Trophoblast cell (in vitro differentiated cells and primary cell): Measurements from ENCODE around the gene SREBF1.

Experiments used
- DNase-seq, 2 donors: peaks; one replicate each; pipeline ENCODE4 v3.0.0-alpha.2; 2016
- H2AFZ ChIP-seq: 2 replicates; pipeline ENCODE4 v1.6.1; 2013; ENCODE audit warnings: low read length, moderate library complexity, mild to moderate bottlenecking; ENCODE audit not compliant: insufficient read depth, poor library complexity
- H2AK5ac ChIP-seq: 2 replicates; pipeline ENCODE4 v1.6.1; 2013; ENCODE audit warnings: mild to moderate bottlenecking, low read length
- H2BK120ac ChIP-seq: 2 replicates; pipeline ENCODE4 v1.6.1; 2013; ENCODE audit warnings: low read length, mild to moderate bottlenecking, moderate library complexity; ENCODE audit not compliant: insufficient read depth, poor library complexity
- H2BK12ac ChIP-seq: 2 replicates; pipeline ENCODE4 v1.6.1; 2013; ENCODE audit warnings: mild to moderate bottlenecking, low read length, moderate library complexity
- H2BK5ac ChIP-seq: 2 replicates; pipeline ENCODE4 v1.6.1; 2013; ENCODE audit warnings: low read length, low read depth, moderate library complexity, mild to moderate bottlenecking; ENCODE audit not compliant: poor library complexity
- H3K14ac ChIP-seq: 2 replicates; pipeline ENCODE4 v1.6.1; 2013; ENCODE audit warnings: mild to moderate bottlenecking, low read length
- H3K18ac ChIP-seq: 2 replicates; pipeline ENCODE4 v1.6.1; 2013; ENCODE audit warnings: mild to moderate bottlenecking, low read length
- H3K23ac ChIP-seq: 2 replicates; pipeline ENCODE4 v1.6.1; 2013; ENCODE audit warnings: low read length
- H3K27ac ChIP-seq: 2 replicates; pipeline ENCODE4 v1.5.1; 2013; ENCODE audit warnings: low read depth, mild to moderate bottlenecking, inconsistent platforms, low read length, moderate library complexity
- H3K27me3 ChIP-seq: 2 replicates; pipeline ENCODE4 v1.6.1; 2013; ENCODE audit warnings: inconsistent platforms, mild to moderate bottlenecking, low read length, moderate library complexity; ENCODE audit not compliant: insufficient read depth
- H3K36me3 ChIP-seq, 2 experiments: 1 replicate in 1 of 2; 2 replicates in 1 of 2; pipeline ENCODE4 v1.6.1; 2013; ENCODE audit warnings: low read length in 2 of 2, mild to moderate bottlenecking in 2 of 2, moderate library complexity in 1 of 2; ENCODE audit not compliant: insufficient read depth in 2 of 2, control insufficient read depth in 1 of 2
- H3K4ac ChIP-seq: 2 replicates; pipeline ENCODE4 v1.6.1; 2013; ENCODE audit warnings: low read depth, mild to moderate bottlenecking, low read length, moderate library complexity
- H3K4me1 ChIP-seq, 2 experiments: 1 replicate in 1 of 2; 2 replicates in 1 of 2; pipeline ENCODE4 v1.6.1; 2013; ENCODE audit warnings: low read length in 2 of 2, mild to moderate bottlenecking in 2 of 2, moderate library complexity in 1 of 2; ENCODE audit not compliant: insufficient read depth in 2 of 2, control insufficient read depth in 1 of 2
- H3K4me2 ChIP-seq: 2 replicates; pipeline ENCODE4 v1.6.1; 2013; ENCODE audit warnings: inconsistent platforms, mild to moderate bottlenecking, low read length, moderate library complexity
- H3K4me3 ChIP-seq: 2 replicates; pipeline ENCODE4 v1.5.1; 2013; ENCODE audit warnings: mild to moderate bottlenecking, low read depth, low read length, inconsistent platforms
- H3K79me1 ChIP-seq: one replicate; pipeline ENCODE4 v1.6.1; 2013; ENCODE audit warnings: low read length
- H3K79me2 ChIP-seq: 2 replicates; pipeline ENCODE4 v1.6.1; 2013; ENCODE audit warnings: low read length, mild to moderate bottlenecking; ENCODE audit not compliant: control insufficient read depth, insufficient read depth, poor library complexity
- H3K9ac ChIP-seq: 2 replicates; pipeline ENCODE4 v1.6.1; 2013; ENCODE audit warnings: mild to moderate bottlenecking, low read length
- H3K9me3 ChIP-seq: 2 replicates; pipeline ENCODE4 v1.6.1; 2013; ENCODE audit warnings: low read depth, mild to moderate bottlenecking, control low read depth, inconsistent platforms, low read length; ENCODE audit not compliant: insufficient read depth
- H4K12ac ChIP-seq: 2 replicates; pipeline ENCODE4 v1.6.1; 2013; ENCODE audit warnings: low read depth, mild to moderate bottlenecking, low read length, moderate library complexity
- H4K8ac ChIP-seq: 2 replicates; pipeline ENCODE4 v1.6.1; 2013; ENCODE audit warnings: low read depth, mild to moderate bottlenecking, low read length, moderate library complexity
- H4K91ac ChIP-seq: one replicate; pipeline ENCODE4 v1.6.1; 2013; ENCODE audit warnings: low read depth, mild to moderate bottlenecking, low read length, moderate library complexity
- WGBS: extraction: QIAGEN DNeasy Blood & Tissue Kit; methylation state at CpG from one replicate; pipeline ENCODE4 v1.1.7; 2013; ENCODE audit warnings: missing lambda C conversion rate; ENCODE audit not compliant: insufficient read length, insufficient coverage; ENCODE audit errors: extremely low coverage; 5-methylcytosine and 5-hydroxymethylcytosine counted together

Gene SREBF1

DNA sequence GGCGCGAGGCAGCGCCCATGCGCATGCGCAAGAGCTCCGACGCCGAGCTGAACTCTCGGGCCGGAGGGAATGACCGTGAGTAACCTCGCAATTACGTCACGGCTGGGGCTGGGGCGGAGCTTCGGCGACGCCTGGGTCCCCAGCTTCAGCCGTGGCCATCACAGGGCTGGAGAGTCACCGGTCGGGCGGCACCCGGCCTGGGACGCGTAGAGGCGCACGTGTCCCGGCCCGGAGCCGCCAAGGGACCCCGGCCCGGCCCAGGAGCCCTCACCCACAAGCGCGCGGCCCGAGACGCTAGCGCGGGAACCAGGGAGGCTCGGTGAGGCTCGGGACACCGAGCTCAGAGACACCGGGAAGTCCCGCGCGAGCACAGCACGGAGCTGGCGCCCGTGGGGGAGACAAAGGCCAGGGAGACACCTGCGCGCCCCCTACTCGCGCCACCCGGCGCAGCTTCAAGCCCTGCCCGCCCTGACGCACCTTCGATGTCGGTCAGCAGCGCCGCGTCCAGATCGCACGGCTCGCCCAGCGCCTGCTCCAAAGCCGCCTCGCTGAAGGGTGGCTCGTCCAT is 452 bp downstream of the SREBF1 start:
- Histone ChIP-seq H3K9ac (peak overlapping the region; percentile 97), H2AFZ (peak overlapping the region; percentile 53), H3K9me3 (no peaks in the 10 kb centered on the region), H3K18ac (peak overlapping the region; percentile 95), H2BK12ac (peak overlapping the region; percentile 76), H4K91ac (peak overlapping the region; percentile 98), H3K4ac (peak overlapping the region; percentile 69), H2AK5ac (peak overlapping the region; percentile 100), H3K4me1 (peaks cover 51 to 57% of the 10 kb centered on the region in 2 experiments), H3K23ac (no peak overlapping the region), H3K36me3 (peaks cover 5 to 8% of the 10 kb centered on the region in 2 experiments), H3K27ac (peak overlapping the region; percentile 94), H3K14ac (peak overlapping the region; percentile 99), H3K4me2 (peak overlapping the region; percentile 76), H2BK5ac (peak overlapping the region; percentile 91), H4K12ac (peak overlapping the region; percentile 90), H3K79me1 (peaks cover 50% of the 10 kb centered on the region), H4K8ac (peak overlapping the region; percentile 87), H3K27me3 (no peaks in the 10 kb centered on the region), H3K79me2 (peaks cover 33% of the 10 kb centered on the region), H2BK120ac (peak overlapping the region; percentile 92), H3K4me3 (peak overlapping the region; percentile 98)
- DNase-seq, result peak; percentile 97 to 100
- WGBS, result no CpG with 5 or more reads among the region's 69 CpGs

DNA sequence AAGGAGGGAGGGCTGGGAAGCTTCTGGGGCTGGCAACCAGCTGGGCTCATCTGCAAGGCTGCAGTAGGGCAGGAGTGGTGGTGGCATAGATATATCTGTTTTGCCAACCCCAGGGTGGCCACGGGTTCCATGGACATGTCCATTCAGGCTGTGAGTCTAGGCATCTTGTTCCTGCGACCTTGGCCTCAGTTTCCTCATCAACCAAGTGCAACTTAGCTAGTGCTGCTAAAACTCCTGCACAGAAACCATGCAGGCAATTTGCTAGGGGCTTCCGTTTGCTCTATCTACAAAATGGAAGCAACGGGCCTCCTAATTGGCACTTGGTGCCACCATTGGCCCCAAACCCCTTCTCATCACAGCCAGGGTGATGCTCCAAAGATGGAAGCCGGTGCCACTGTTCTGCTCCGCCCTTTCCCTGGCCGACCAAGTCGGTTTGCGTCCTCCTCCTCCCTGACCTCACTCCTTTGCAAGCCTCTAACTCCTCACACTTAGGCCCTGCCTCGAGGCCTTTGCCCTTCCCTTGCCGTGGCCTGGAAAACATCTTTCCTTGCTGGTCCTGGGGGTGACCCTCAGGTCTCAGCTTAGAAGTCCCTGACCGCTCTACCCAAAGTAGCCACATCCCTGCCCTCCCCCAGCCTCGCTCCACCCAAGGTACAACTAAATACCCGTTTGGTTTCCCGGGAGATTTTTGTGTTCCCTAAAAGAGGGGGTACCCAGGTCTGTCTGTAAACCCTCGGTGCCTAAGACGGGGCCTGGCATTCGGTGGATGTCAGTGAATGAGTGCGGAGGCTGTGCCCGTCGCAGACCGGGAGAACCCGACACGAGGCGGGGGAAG is 1.2 kb downstream of the SREBF1 start:
- peak overlapping the region; percentile 16 for H2AK5ac ChIP-seq
- H3K79me1 ChIP-seq, result peaks cover 43% of the 10 kb centered on the region
- H4K91ac ChIP-seq, result peak overlapping the region; percentile 57
- H3K4me2 ChIP-seq, result peak overlapping the region; percentile 76
- H3K27ac ChIP-seq, result peak overlapping the region; percentile 7
- peak overlapping the region; percentile 28 for H2BK120ac ChIP-seq
- peak overlapping the region; percentile 35 for H3K4ac ChIP-seq
- H4K8ac ChIP-seq, result peak overlapping the region; percentile 25
- peak overlapping the region; percentile 1 for H2BK12ac ChIP-seq
- peak overlapping the region; percentile 42 for H3K18ac ChIP-seq
- no peak overlapping the region for H3K9ac ChIP-seq
- no peak overlapping the region for H4K12ac ChIP-seq
- peaks cover 35% of the 10 kb centered on the region for H3K79me2 ChIP-seq
- H3K23ac ChIP-seq, result no peak overlapping the region
- peaks cover 51 to 57% of the 10 kb centered on the region in 2 experiments for H3K4me1 ChIP-seq
- no CpG with 5 or more reads among the region's 25 CpGs for WGBS
- peak overlapping the region; percentile 4 for H2AFZ ChIP-seq
- peak overlapping the region; percentile 37 for H3K14ac ChIP-seq
- peak overlapping the region; percentile 10 for H2BK5ac ChIP-seq
- H3K9me3 ChIP-seq, result no peaks in the 10 kb centered on the region
- H3K4me3 ChIP-seq, result peak overlapping the region; percentile 13
- peak; percentile 28 to 43 for DNase-seq
- peaks cover 5 to 8% of the 10 kb centered on the region in 2 experiments for H3K36me3 ChIP-seq
- H3K27me3 ChIP-seq, result no peaks in the 10 kb centered on the region

- no peak overlapping the region for H3K4me3 ChIP-seq
- no peaks in the 10 kb centered on the region for H3K27me3 ChIP-seq
- H3K18ac ChIP-seq, result peak overlapping the region; percentile 25
- H2BK12ac ChIP-seq, result no peak overlapping the region
- peak overlapping the region; percentile 76 for H3K4me2 ChIP-seq
- no peak overlapping the region for H3K27ac ChIP-seq
- H3K4me1 ChIP-seq, result peaks cover 48 to 54% of the 10 kb centered on the region in 2 experiments
- H3K79me1 ChIP-seq, result peaks cover 38% of the 10 kb centered on the region
- no peak overlapping the region for H2AFZ ChIP-seq
- H3K79me2 ChIP-seq, result peaks cover 35% of the 10 kb centered on the region
- no peak overlapping the region for H3K9ac ChIP-seq
- H4K91ac ChIP-seq, result peak overlapping the region; percentile 22
- peak overlapping the region; percentile 37 for H3K14ac ChIP-seq
- H3K36me3 ChIP-seq, result peaks cover 5 to 8% of the 10 kb centered on the region in 2 experiments
- WGBS, result no CpG with 5 or more reads among the region's 4 CpGs
- H3K9me3 ChIP-seq, result no peaks in the 10 kb centered on the region
- no peak overlapping the region for H3K23ac ChIP-seq
- peak overlapping the region; percentile 5 for H2BK5ac ChIP-seq
- peak overlapping the region; percentile 16 for H2AK5ac ChIP-seq
- no peak for DNase-seq
- H2BK120ac ChIP-seq, result no peak overlapping the region
- peak overlapping the region; percentile 35 for H3K4ac ChIP-seq
- no peak overlapping the region for H4K8ac ChIP-seq
- H4K12ac ChIP-seq, result no peak overlapping the region
These were observed 1.8 kb downstream of the SREBF1 start for GRCh38 chr17:17834974-17835373.

- DNase-seq, result no peak
- Histone ChIP-seq H3K4ac (peak overlapping the region; percentile 73), H3K27me3 (no peaks in the 10 kb centered on the region), H2BK120ac (no peak overlapping the region), H2AFZ (no peak overlapping the region), H2BK12ac (no peak overlapping the region), H3K18ac (no peak overlapping the region), H3K4me3 (no peak overlapping the region), H3K79me1 (peaks cover 28% of the 10 kb centered on the region), H3K23ac (no peak overlapping the region), H2BK5ac (no peak overlapping the region), H3K9ac (no peak overlapping the region), H4K91ac (no peak overlapping the region), H3K36me3 (peaks cover 7 to 10% of the 10 kb centered on the region in 2 experiments), H2AK5ac (no peak overlapping the region), H3K27ac (no peak overlapping the region), H4K12ac (no peak overlapping the region), H3K4me1 (peaks cover 42 to 46% of the 10 kb centered on the region in 2 experiments), H3K79me2 (peaks cover 33% of the 10 kb centered on the region), H3K9me3 (no peaks in the 10 kb centered on the region), H4K8ac (no peak overlapping the region), H3K14ac (no peak overlapping the region), H3K4me2 (no peak overlapping the region)
- WGBS, result no CpG with 5 or more reads among the region's 8 CpGs
These were observed 3.0 kb downstream of the SREBF1 start for GRCh38 chr17:17833658-17834357.
